Cardiac fibroblast (primary cell): ENCODE measurements around the gene SIRT2.
A peak's percentile ranks its signal among the peaks of the same experiment; 100 is the strongest.
"Not testable (repeated sequence)": the region's sequence is repeated elsewhere in the genome, so short reads cannot be mapped to it uniquely, and the experiment has no call there.

Experiments used
- DNase-seq, 2 donors: peaks; one replicate each; pipeline versions ENCODE4 v3.0.0 to v3.0.0-alpha.2; 2010; ENCODE audit warnings: low read depth in 2 of 2
- H3K4me3 ChIP-seq, 2 donors: replicated peaks in 1 of 2; 1 replicate in 1 of 2; 2 replicates in 1 of 2; pipeline ENCODE4 v1.5.1; 2011; ENCODE audit warnings: low read depth in 2 of 2, low read length in 2 of 2, mild to moderate bottlenecking in 2 of 2, moderate library complexity in 1 of 2
- CTCF ChIP-seq: IDR thresholded peaks from one replicate; pipeline ENCODE4 v1.5.1; 2011; ENCODE audit warnings: low read depth, mild to moderate bottlenecking, low read length, inconsistent platforms

The SIRT2 gene

GRCh38 chr19:38875656-38876395, 23.6 kb downstream of the SIRT2 start:
- H3K4me3 ChIP-seq: no peak overlapping the region
- no peak for DNase-seq
- TF ChIP-seq CTCF: no peak

GRCh38 chr19:38873400-38873799, 26.0 kb downstream of the SIRT2 start:
- H3K4me3 ChIP-seq, DNase-seq: not testable (repeated sequence)

GRCh38 chr19:38870612-38871011, 28.8 kb downstream of the SIRT2 start:
- TF ChIP-seq CTCF: no peak
- no peak overlapping the region for H3K4me3 ChIP-seq
- DNase-seq: no peak

- peak overlapping the region; percentile 43 for H3K4me3 ChIP-seq
- DNase-seq: peak; percentile 50 to 68
- TF ChIP-seq CTCF: peak; percentile 71
Observed at GRCh38 chr19:38869836-38870607, 29.4 kb downstream of the SIRT2 start.

- H3K4me3 ChIP-seq: peak overlapping the region; percentile 43
- DNase-seq: peak in 1 of 2 donors; percentile 5
- TF ChIP-seq CTCF: no peak
Observed at GRCh38 chr19:38869160-38869835, 30.1 kb downstream of the SIRT2 start.

GRCh38 chr19:38868551-38868950, 30.9 kb downstream of the SIRT2 start:
- TF ChIP-seq CTCF: no peak
- DNase-seq: no peak
- no peak overlapping the region for H3K4me3 ChIP-seq
